GM06990 (cell line): ENCODE data around the gene TTC3.
A peak's percentile ranks its signal among the peaks of the same experiment; 100 is the strongest.

Experiments
- DNase-seq: peaks from one replicate; pipeline ENCODE4 v3.0.0-alpha.2; 2011; ENCODE audit not compliant: insufficient read length; ENCODE audit errors: extremely low read depth
- H3K27me3 ChIP-seq: replicated peaks from 2 replicates; pipeline ENCODE4 v1.6.0; 2011; ENCODE audit warnings: low read length; ENCODE audit not compliant: control insufficient read depth, insufficient read depth
- H3K36me3 ChIP-seq: 2 replicates; pipeline ENCODE4 v1.5.1; 2011; ENCODE audit warnings: low read length; ENCODE audit not compliant: control insufficient read depth, insufficient read depth
- H3K4me3 ChIP-seq: replicated peaks from 2 replicates; pipeline ENCODE4 v1.5.1; 2011; ENCODE audit warnings: low read depth, mild to moderate bottlenecking, control low read depth, low read length
- CTCF ChIP-seq: IDR thresholded peaks from 2 replicates; pipeline ENCODE4 v1.5.1; 2011; ENCODE audit warnings: low read length, control low read depth, mild to moderate bottlenecking, inconsistent platforms; ENCODE audit not compliant: insufficient read depth, poor library complexity, severe bottlenecking

TTC3 gene

GRCh38 chr21:37231249-37231645, 158.2 kb downstream of the TTC3 start:
- no peak for TF ChIP-seq CTCF

GRCh38 chr21:37231671-37232070, 158.6 kb downstream of the TTC3 start:
- no peak for TF ChIP-seq CTCF
- Histone ChIP-seq H3K27me3 (no peaks in the 10 kb centered on the region), H3K36me3 (peaks cover 24% of the 10 kb centered on the region), H3K4me3 (no peak overlapping the region)
- no peak for DNase-seq

More at GRCh38 chr21:37231249-37231645, 158.2 kb downstream of the TTC3 start:
- no peak overlapping the region for H3K4me3 ChIP-seq
- no peaks in the 10 kb centered on the region for H3K27me3 ChIP-seq
- H3K36me3 ChIP-seq, result peaks cover 24% of the 10 kb centered on the region
- DNase-seq, result no peak

- Histone ChIP-seq H3K36me3 (peaks cover 21% of the 10 kb centered on the region), H3K27me3 (no peaks in the 10 kb centered on the region), H3K4me3 (no peak overlapping the region)
- TF ChIP-seq CTCF, result no peak
- peak; percentile 43 for DNase-seq
These were observed 159.4 kb downstream of the TTC3 start for GRCh38 chr21:37232274-37233018.

- H3K36me3 ChIP-seq, result peaks cover 14% of the 10 kb centered on the region
- DNase-seq, result no peak
- H3K4me3 ChIP-seq, result no peak overlapping the region
- TF ChIP-seq CTCF, result no peak
- no peaks in the 10 kb centered on the region for H3K27me3 ChIP-seq
These were observed 160.6 kb downstream of the TTC3 start for GRCh38 chr21:37233551-37234146.

- Histone ChIP-seq H3K27me3 (no peaks in the 10 kb centered on the region), H3K36me3 (peaks cover 11% of the 10 kb centered on the region), H3K4me3 (no peak overlapping the region)
- no peak for DNase-seq
- TF ChIP-seq CTCF, result no peak
These were observed 164.3 kb downstream of the TTC3 start for GRCh38 chr21:37237346-37237745.

- no peak for DNase-seq
- TF ChIP-seq CTCF, result no peak
- Histone ChIP-seq H3K36me3 (peaks cover 11% of the 10 kb centered on the region), H3K4me3 (no peak overlapping the region), H3K27me3 (no peaks in the 10 kb centered on the region)
These were observed 164.7 kb downstream of the TTC3 start for GRCh38 chr21:37237764-37238163.
